Gastrocnemius medialis (tissue), 4 donors: ENCODE results near the gene UBA3. TPM values are rescaled to one million over a fixed set of nuclear protein-coding genes. Genes with fewer than 3 reads are reported as not detected.

Experiments
- ATAC-seq, 2 donors: fragments of 150-250 bp; one replicate each; pipeline ENCODE4 v1.9.1; 2016
- DNase-seq, 2 donors: peaks; one replicate each; pipeline ENCODE4 v3.0.0-alpha.2; 2019
- H3K27ac ChIP-seq, 4 donors: fragments of 200-600 bp; sonication (generic); 1 replicate in 1 of 4; 2 replicates in 3 of 4; pipeline ENCODE4 v1.5.1; 2016 to 2018; ENCODE audit warnings: mild to moderate bottlenecking in 2 of 4, moderate library complexity in 1 of 4
- H3K27me3 ChIP-seq, 3 donors: fragments of 200-600 bp; sonication (generic) in 2 of 3; 1 replicate in 1 of 3; 2 replicates in 2 of 3; pipeline versions ENCODE4 v1.5.1 to v1.6.0; 2016 to 2019; ENCODE audit warnings: mild to moderate bottlenecking in 1 of 3, moderate library complexity in 1 of 3
- H3K36me3 ChIP-seq, 2 donors: fragments of 200-600 bp; sonication (generic) in 1 of 2; one replicate each; pipeline ENCODE4 v1.5.1; 2017 to 2018
- H3K4me1 ChIP-seq, 2 donors: fragments of 200-600 bp; sonication (generic) in 1 of 2; one replicate each; pipeline ENCODE4 v1.5.1; 2016 to 2017; ENCODE audit warnings: mild to moderate bottlenecking in 2 of 2
- H3K4me3 ChIP-seq, 4 donors: fragments of 200-600 bp; sonication (generic) in 3 of 4; 1 replicate in 1 of 4; 2 replicates in 3 of 4; pipeline ENCODE4 v1.5.1; 2016 to 2019; ENCODE audit warnings: mild to moderate bottlenecking in 2 of 4
- H3K9me3 ChIP-seq, 3 donors: fragments of 200-600 bp; sonication (generic) in 2 of 3; 1 replicate in 1 of 3; 2 replicates in 2 of 3; pipeline ENCODE4 v1.5.1; 2016 to 2019
- CTCF ChIP-seq, 5 experiments: fragments of 450-650 bp in 3 of 5; fragments of 200-600 bp in 2 of 5; sonication (generic) in 2 of 5; IDR thresholded peaks in 4 of 5; conservative IDR thresholded peaks in 1 of 5; 1 replicate in 4 of 5; 2 replicates in 1 of 5; pipeline ENCODE4 v1.5.1; 2016 to 2019; ENCODE audit warnings: antibody characterized with exemption in 5 of 5, mild to moderate bottlenecking in 3 of 5, moderate library complexity in 3 of 5
- POLR2A ChIP-seq, 2 donors: fragments of 450-650 bp; IDR thresholded peaks; one replicate each; pipeline ENCODE4 v1.6.1; 2017; ENCODE audit warnings: antibody characterized with exemption in 2 of 2, mild to moderate bottlenecking in 2 of 2, moderate library complexity in 2 of 2
- in situ Hi-C, 4 donors: fragments of 200-750 bp; cut with MboI; loops; one replicate each; pipeline versions ENCODE4 v1.15.0 to v1.8.0; 2017; ENCODE audit warnings: low sequenced_read_pairs in 4 of 4
- intact Hi-C: fragments of 100-400 bp; cut with DNase I; formaldehyde crosslinking; loops from one replicate; pipeline ENCODE4 v1.15.1; 2023; ENCODE audit warnings: low total_unique reads
- total RNA-seq, 4 donors: library from RNA; depleted of rRNA; stranded (reverse); fragments of >200 nt; gene quantifications; one replicate each; pipeline versions ENCODE4 v1.1.0 to v1.2.3, GENCODE V29; 2016

The UBA3 gene
- total RNA-seq, 4 donors from 2014 or later = 29.3 to 42.2 (median 36.0) TPM

DNA sequence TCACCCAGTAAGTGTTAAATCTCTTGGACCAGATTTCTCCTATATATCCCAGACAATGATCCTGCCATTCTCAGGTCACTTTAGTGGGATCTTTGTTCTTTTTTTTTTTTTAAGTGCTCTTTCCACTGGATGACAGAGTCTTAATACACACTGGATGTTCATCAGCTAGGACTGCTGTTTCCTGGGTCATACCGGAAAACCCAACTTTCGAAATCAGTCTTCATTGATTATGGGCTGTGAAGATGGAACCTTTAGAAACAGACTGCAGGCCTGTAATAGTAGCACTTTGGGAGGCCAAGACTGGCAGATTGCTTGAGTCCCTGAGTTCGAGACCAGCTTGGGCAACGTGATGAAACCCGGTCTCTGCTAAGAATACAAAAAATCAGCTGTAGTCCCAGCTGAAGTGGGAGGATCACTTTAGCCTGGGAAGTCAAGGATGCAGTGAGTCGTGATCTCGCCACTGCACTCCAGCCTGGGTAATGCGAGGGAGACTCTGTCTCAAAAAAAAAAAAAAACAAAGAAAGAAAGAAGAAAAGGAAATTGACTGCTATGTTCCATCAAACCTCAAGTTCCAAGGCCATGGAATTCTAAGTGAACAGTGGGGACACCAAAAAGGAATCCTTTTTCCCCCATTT is 69.0 kb downstream of the UBA3 start:
- TF ChIP-seq POLR2A (IDR thresholded peaks at IDR 0.05) (no peak), CTCF (IDR thresholded peaks at IDR 0.05 in 4 of 5, conservative IDR thresholded peaks at IDR 0.05 in 1 of 5) (no peak)
- H3K27me3 ChIP-seq = no peaks in the 10 kb centered on the region
- no peak overlapping the region for H3K4me3 ChIP-seq
- intact Hi-C loops (loop anchor here (5.0 kb wide), 1 partner anchor 131 kb away; no protein-coding TSS in a partner anchor), in situ Hi-C loops (loop anchor here in 3 of 4 donors (10.0 to 25.0 kb wide), 2 partner anchors 294 to 301 kb away; no protein-coding TSS in a partner anchor)
- DNase-seq (no peak), ATAC-seq (no peak)
- H3K9me3 ChIP-seq = no peaks in the 10 kb centered on the region
- H3K36me3 ChIP-seq = peaks cover 0 to 34% of the 10 kb centered on the region in 2 donors
- H3K27ac ChIP-seq = peak overlapping the region; percentile 90 to 100 (median 98)
- H3K4me1 ChIP-seq = peaks cover 40% of the 10 kb centered on the region in 2 donors

DNA sequence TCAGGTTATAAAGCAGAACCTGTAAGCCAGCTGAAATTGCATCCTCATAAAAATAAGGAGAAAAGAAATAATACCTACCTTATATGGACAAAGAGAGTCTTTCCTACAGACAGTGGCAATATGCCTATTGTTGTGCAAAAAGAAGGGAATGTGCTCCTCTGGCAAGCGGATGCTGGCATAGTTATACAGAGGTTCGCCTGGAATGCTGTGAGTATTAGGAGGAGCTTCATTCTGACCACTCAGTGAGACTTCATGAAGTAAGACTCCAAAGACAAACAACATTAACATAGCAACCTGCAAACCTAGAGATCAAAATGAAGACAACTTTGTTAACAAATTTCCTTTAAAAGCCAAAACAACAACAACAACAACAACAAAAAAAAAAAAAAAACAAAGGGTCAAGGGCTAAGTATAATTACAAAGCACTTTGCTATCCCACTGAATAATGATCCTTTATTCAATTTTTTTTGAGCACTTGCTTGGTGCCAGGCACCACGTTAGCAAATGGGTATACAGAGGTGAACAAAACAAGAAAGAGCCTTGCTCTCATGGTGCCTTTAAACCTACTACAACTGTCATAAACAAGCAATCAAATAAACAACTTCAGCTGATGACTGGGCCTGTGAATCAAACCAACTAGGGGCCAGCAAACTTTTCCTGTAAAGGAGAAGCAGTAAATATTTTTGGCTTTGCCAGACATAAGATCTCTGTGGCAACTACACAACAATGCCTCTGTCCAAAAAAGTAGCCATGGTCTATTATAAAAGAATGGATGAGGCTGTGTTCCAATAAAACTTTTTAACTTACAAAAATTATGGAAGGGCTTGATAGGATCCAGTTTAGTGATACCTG is 70.4 kb downstream of the UBA3 start:
- Histone ChIP-seq H3K4me1 (peaks cover 32 to 37% of the 10 kb centered on the region in 2 donors), H3K36me3 (peaks cover 0 to 44% of the 10 kb centered on the region in 2 donors), H3K4me3 (no peak overlapping the region), H3K27ac (peak overlapping the region; percentile 3 to 32 (median 18)), H3K27me3 (no peaks in the 10 kb centered on the region), H3K9me3 (no peaks in the 10 kb centered on the region)
- intact Hi-C loops (loop anchor here (5.0 kb wide), 1 partner anchor 133 kb away; no protein-coding TSS in a partner anchor), in situ Hi-C loops (loop anchor here in 3 of 4 donors (10.0 to 25.0 kb wide), 2 partner anchors 295 to 303 kb away; no protein-coding TSS in a partner anchor)
- DNase-seq (no peak), ATAC-seq (no peak)
- TF ChIP-seq CTCF (IDR thresholded peaks at IDR 0.05 in 4 of 5, conservative IDR thresholded peaks at IDR 0.05 in 1 of 5) (no peak), POLR2A (IDR thresholded peaks at IDR 0.05) (no peak)

GRCh38 chr3:69008980-69009379 is 71.2 kb downstream of the UBA3 start:
- Histone ChIP-seq H3K27me3 (no peaks in the 10 kb centered on the region), H3K4me3 (no peak overlapping the region), H3K4me1 (peaks cover 24 to 34% of the 10 kb centered on the region in 2 donors), H3K27ac (no peak overlapping the region), H3K36me3 (peaks cover 0 to 52% of the 10 kb centered on the region in 2 donors), H3K9me3 (no peaks in the 10 kb centered on the region)
- intact Hi-C loops = no loop called here
- DNase-seq (no peak), ATAC-seq (no peak)
- TF ChIP-seq CTCF (IDR thresholded peaks at IDR 0.05 in 4 of 5, conservative IDR thresholded peaks at IDR 0.05 in 1 of 5) = no peak
- TF ChIP-seq POLR2A (IDR thresholded peaks at IDR 0.05) = no peak
- in situ Hi-C loops = loop anchor here in 2 of 4 donors (25.0 kb wide), 1 partner anchor 303 kb away; no protein-coding TSS in a partner anchor

GRCh38 chr3:69005791-69006482 is 74.2 kb downstream of the UBA3 start:
- peaks cover 16 to 22% of the 10 kb centered on the region in 2 donors for H3K4me1 ChIP-seq
- H3K9me3 ChIP-seq = no peaks in the 10 kb centered on the region
- no peak for ATAC-seq
- no peak overlapping the region for H3K27ac ChIP-seq
- intact Hi-C loops = no loop called here
- peaks cover 0 to 82% of the 10 kb centered on the region in 2 donors for H3K36me3 ChIP-seq
- in situ Hi-C loops = loop anchor here in 2 of 4 donors (25.0 kb wide), 1 partner anchor 306 kb away; no protein-coding TSS in a partner anchor
- no peaks in the 10 kb centered on the region for H3K27me3 ChIP-seq
- no peak for TF ChIP-seq POLR2A (IDR thresholded peaks at IDR 0.05)
- no peak for TF ChIP-seq CTCF (IDR thresholded peaks at IDR 0.05 in 4 of 5, conservative IDR thresholded peaks at IDR 0.05 in 1 of 5)
- H3K4me3 ChIP-seq = no peak overlapping the region
- no peak for DNase-seq
